Cerebellar nuclear complex (tissue), 1 donor: ENCODE data around the gene EFEMP2.
A peak's percentile ranks its signal among the peaks of the same experiment; 100 is the strongest.

Experiments used
- DNase-seq, 2 experiments: peaks; one replicate each; lab custom pipeline; 2025; lab: John Stamatoyannopoulos, UW

EFEMP2 gene

DNA sequence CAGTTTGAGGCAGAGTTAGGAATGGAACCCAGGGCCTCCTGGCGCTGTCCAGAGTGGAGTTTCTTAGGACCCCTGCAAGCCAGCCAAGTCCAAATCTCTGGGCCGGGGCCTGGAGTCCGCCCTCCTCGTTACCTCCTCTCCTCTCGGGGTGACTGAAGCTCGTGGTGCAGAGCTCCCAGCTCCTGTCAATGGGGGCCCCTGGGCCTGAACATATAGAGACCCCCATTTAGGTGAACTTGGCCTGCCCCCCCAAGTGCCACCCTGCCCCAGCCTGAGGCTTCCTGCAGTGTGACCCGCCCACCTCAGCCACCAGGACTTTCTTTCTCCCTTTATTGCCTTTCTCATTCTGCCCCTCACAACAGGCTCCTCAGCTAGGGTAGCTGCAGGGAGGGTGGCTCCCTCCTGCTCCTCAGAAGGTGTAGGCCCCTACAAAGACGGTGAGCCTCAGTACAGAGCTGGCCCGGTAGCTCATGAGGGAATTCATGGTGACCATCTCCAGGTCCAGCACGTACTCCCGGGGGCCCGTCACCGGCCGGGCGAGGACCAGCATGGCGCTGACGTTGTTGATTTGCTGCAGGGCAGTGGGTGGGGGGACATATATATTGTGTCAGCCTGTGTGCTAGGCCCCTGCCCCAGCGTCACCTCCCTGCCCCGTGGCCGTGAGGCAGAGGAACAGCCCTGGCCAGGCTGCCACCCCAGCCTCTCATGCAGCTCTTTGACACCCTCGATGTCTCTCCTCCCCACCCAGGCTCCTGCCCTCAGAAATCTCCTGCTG, 5.9 kb downstream of the EFEMP2 start:
- no peak for DNase-seq

DNA sequence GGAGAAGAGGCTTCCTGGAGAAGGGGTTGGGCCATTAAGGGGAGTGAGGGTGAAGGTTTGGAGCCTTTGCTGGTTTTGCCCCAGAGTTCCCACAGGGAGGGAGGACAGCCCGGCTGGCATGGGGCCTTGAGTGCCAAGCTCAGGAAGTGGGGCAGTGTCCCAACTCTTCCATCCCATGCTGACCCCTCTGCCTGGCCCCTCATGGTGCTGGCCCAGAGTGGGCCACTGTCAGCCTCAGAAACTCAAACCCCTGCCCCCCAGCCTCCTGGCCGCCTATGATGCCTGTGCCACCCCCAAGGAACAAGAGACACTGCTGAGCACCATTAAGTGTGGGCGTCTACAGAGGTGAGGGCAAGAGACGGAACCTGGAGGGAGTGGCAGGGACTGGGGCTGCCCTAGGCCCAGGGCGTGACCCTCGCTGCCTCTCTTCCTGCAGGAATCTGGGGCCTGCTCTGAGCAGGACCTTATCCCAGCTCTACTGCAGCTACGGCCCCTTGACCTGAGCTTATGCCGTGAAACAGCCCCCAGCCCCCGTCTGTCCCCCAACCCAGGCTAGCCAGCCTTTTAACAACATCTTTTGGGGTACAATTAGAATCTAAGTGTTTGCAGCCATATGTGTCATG, 6.9 kb downstream of the EFEMP2 start:
- no peak for DNase-seq

DNA sequence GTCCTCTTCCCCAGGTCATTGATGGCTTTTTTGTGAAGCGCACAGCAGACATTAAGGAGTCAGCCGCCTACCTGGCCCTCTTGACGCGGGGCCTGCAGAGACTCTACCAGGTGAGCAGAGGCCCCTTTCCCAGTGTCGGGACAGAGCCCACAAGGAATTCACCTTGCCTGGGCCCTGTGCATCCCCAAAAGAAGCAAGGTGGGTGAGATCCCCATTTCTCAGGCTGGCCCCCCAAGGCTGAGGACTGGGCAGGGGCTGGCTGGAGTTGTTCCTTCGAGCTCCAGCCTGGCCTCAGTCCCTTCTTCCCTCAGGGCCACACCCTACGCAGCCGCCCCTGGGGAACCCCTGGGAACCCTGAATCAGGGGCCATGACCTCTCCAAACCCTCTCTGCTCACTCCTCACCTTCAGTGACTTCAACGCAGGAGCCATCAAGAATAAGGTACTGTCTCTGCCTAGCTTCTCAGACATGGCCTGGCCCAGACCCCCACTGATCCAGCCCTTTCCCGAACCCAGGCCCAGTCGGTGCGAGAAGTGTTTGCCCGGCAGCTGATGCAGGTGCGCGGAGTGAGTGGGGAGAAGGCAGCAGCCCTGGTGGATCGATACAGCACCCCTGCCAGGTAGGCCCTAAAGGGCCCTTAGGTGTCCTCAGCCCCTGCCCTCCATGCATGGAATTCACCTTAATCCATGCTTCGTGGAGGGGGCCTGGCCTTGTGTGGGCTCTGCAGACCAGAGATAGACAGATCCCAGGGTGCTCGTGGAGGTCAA, 7.7 kb downstream of the EFEMP2 start:
- DNase-seq, result no peak

DNA sequence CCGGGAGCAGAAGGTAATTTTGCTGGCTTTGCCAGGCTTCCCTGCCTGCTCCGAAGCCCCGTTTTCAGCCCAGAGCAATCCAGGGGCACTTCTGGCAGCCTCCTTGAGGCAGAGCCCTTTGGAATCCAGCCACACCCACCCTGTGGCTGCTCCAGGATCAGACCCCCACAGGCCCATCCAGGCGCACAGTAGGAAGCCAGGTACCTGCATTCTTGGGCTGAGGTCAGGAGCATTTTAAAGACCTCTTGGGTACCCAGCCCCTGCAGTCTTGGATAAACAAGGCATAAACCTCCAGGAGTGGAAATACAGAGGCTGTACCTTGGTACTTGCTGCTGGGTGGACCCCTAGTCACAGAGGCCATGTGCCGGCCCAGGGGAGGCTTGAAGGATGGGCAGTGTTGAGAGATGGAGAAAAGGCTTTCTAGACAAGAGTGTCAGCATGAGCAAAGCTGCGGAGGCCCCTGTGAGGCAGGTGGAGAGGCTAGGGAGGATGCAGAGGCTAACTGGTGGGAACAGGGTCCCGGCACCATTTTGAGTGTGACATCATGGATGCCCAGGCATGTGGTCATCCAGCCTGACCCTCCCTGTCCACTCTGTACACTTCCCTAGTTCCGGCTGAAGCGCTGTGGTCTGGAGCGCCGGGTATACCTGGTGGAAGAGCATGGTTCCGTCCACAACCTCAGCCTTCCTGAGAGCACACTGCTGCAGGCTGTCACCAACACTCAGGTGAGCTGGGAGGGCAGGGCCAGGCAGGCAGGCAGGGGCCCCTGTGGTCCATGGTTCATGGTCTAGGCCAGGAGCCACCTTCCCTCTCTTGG, 8.5 kb downstream of the EFEMP2 start:
- no peak for DNase-seq

DNA sequence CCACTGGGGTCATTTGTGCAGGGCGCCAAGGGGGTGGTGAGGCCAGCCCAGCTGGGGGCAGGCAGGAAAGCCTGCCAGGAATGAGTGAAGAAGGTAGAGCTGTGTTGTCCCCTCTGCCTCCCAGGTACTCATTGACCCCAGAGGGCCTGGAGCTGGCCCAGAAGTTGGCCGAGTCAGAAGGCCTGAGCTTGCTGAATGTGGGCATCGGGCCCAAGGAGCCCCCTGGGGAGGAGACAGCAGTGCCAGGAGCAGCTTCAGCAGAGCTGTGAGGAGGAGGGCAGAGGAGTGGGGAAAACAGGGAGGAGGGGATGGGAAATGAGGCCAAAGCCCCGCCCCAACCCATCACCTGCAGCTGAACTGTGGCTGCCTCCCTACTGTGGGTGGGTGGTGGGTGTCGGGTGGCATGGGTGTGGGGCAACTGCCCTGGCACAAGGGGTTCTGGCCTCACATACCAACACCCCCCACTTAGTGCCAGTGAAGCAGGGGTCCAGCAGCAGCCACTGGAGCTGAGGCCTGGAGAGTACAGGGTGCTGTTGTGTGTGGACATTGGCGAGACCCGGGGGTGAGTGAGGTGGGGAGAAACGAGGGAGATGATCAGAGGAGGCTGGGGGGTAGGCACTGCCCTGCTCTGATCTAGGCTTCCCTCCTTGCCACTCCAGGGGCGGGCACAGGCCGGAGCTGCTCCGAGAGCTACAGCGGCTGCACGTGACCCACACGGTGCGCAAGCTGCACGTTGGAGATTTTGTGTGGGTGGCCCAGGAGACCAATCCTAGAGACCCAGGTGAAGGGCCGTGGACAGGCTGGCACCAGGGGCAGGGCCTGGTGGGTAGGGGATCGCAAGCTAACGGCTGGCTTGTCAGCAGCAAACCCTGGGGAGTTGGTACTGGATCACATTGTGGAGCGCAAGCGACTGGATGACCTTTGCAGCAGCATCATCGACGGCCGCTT, 9.4 kb downstream of the EFEMP2 start:
- no peak for DNase-seq

DNA sequence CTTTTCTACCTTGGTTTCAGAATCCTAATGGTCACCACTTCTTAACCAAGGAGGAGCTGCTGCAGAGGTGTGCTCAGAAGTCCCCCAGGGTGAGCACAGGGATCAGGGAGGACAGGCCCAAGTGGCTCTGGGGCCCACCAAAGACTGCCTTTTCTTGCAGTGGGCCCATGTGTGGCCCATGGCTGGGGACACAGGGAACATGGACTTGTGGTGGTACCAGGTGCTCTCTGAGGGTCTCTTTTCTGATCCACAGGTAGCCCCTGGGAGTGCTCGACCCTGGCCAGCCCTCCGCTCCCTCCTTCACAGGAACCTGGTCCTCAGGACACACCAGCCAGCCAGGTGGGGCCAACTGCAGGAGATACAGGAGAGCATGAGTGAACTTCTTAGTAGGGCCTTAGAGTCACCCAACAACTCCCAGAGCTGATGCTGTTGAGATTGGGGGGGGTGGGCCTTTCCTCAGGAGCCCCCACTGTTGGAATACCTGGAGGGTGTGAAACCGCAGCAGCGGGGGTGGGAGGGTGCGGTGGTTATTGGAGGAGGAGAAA, 10.3 kb downstream of the EFEMP2 start:
- no peak for DNase-seq

DNA sequence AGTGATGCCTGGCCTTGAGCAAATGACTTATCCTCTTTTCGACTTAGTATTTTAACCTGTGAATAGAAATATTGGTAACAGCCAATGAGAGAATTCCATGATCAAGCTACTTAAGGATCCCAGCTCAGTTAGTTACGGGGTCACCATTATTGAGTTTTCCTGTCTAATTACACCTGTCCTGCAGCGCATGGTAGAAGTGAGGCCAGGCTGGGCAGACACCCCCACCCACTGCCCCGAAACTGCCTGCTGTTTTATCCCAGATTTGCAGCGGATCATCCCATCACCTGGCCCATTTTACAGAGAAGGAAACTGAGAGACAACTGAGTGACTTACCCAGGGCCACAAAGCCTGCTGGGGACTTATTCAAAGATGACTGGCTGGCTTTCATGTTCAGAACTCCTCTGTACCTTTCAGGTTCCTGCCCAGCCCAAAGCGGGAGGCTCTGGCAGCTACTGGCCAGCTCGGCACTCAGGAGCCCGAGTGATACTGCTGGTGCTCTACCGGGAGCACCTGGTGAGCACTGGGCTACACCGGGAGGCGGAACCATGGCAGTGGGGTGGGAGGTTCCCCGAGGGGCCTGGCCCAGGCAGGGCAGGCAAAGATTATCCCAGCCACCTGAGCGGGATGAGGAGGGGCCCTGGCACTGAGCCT, 10.9 kb downstream of the EFEMP2 start:
- no peak for DNase-seq

DNA sequence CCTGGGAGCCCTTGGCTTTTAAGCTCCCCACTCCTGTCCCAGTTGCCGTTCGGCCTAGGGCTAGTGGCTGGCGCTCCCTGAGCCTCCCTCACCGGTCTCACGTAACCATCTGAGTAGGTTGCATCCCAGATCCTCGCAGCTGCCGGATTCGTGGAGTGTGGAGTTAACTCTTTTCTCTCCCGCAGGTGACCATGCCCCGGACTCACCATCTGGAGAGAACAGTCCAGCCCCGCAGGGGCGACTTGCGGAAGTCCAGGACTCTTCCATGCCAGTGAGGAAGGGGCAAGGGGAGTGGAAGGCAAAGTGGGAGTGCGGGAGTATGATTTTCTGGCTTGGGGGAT, 11.5 kb downstream of the EFEMP2 start:
- DNase-seq, result no peak

DNA sequence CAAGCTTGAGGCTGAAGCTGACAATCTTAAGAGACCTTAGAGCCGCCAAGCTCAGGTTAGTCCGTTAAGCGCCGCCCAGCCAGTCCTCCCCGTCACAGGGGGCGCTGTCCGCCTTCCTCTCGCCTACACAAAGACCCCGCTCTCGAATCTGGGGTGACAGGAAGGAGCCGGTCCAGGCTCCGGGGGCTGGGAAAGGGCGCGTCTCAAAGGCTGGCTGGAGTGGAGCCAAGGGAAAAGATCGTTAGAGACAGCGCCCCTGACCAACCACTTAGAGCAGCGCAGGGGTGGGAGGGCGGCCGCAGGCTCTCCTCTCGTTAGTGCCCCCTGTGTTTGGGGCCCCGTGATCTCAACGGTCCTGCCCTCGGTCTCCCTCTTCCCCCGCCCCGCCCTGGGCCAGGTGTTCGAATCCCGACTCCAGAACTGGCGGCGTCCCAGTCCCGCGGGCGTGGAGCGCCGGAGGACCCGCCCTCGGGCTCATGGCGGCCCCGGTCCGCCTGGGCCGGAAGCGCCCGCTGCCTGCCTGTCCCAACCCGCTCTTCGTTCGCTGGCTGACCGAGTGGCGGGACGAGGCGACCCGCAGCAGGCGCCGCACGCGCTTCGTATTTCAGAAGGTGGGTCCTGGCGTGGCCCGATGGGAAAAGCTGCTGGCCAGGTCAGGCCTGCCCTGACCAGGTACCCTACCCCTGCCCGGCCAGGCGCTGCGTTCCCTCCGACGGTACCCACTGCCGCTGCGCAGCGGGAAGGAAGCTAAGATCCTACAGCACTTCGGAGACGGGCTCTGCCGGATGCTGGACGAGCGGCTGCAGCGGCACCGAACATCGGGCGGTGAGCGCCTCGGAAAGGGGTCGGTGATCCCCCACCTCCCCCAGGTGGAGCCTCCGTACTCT, 12.1 kb downstream of the EFEMP2 start, which contains the start of gene MUS81:
TSS of gene MUS81 (plus strand) at position 156 of the 887 bp plus-strand sequence. CDS start at position 477, 321 bp downstream.
- DNase-seq, result peak; percentile 64 to 82

DNA sequence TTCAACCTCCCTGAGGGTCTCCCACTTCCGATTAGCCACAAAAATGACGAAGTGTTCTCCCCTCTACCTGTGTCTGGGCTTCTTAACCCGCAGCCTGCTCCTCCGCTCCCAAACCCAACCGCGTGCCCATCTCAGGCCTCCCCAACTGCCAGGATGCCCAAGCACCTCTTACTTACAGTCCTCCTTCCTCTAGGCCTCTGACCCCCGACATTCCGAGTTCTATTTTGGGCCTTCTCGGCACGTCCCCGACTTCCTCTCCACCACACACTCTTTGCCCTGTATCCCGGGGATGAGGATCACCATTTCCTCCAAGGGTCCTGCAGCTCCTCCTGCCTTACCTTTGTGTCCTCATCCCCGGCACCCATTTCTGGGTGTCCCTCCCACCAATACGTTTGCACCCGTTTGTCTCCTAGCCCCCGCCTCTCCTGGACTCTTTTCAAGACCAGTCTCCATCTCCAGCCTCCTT, 12.8 kb downstream of the EFEMP2 start:
- no peak for DNase-seq

DNA sequence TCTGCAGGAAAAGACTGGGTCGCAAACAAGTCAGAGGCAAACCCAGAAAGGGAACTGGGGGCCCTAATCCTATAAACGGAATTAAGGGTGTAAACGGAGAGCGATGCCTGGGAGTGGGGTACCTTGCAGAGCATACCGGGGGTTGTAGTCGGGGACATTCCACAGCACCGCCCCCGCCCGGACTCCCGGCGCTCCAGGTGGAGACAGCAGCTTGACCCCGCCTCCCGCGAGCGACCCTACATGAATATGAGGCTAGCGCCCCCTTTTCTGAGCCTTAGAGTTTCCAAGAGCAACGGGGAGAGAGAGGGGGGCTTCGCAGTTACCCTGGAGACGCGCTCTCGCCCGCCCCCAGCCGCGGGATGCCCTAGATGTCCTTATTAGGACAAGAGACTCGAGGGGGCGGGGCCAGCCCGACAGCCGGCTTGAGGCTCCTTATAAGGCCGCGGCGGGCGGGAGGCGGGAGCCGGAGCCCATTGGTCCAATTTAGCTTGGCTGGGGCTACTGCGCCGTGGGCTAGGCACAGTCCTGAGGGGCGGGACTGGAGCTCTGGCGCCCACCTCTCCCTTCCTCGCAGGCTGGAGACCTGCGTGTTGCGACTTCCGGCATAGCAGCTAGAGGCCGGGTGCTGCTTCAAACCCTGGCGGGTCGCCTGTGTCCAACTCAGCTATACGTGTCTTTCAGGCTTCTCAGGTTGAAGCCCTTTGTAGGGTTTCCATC, 13.3 kb downstream of the EFEMP2 start:
- peak; percentile 86 to 88 for DNase-seq

DNA sequence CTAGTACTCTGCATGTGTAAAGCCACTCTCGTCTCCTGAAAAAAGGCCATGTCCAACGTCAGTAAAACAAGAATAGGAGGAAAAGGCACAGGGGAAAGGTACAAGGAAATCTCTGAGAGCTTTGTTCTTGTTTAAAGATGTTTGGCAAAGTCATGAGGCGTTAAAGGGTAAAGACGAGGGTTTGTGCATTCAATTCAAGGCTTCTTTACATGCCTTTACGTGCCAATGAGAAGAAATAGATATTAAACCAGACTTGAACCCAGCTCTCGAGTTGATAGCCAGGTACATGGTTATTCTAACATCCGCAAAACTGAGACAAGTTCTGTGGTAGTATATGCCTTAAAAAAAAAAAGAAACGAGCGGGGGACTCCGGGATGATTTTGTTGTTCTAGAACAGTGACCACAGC, 13.9 kb downstream of the EFEMP2 start:
- DNase-seq, result no peak

DNA sequence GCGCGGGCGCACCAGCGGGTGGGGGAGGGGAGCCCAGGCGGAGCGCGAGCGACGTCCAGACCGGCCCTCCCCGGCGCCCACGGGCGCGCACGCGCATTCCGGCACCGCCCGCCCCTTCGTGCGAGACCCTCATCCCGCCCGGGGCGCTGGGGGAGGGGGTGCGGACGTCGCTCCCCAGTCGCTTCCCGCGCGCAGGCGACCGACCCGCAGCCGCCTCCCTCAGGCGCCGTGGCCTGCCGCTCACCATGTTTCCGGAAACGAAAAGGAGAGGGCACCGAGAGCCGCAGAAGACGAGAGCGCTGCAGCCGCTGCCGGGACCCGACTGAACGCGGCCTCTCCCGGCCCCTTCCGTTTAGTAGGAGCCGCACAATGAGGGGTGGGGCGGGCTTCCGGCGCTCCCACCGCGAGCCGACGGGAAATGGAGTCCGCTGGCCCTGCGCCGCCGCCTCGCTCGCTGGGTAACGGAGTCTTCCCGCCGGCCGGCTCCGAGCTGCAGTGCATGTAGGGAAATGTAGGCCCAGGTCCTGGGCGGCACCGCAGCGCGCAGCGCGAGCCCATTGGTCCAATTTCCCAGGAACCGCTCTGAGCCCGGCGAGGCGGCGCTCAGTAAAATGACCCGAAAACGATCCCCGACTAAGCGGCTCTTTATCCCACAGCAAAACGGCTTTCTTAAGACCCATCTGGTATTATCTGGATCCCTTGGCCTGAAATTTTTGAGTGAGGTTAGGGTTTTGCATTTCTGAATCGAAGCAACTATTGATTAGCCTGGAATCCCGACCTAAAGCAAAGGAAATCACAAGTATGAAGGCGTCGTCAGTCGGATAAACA, 14.5 kb downstream of the EFEMP2 start, which contains the start of gene CFL1:
TSS of gene CFL1 (minus strand) at position 328 of the 828 bp plus-strand sequence. CDS start at position 247, 81 bp downstream.
- DNase-seq, result peak; percentile 76 to 91

DNA sequence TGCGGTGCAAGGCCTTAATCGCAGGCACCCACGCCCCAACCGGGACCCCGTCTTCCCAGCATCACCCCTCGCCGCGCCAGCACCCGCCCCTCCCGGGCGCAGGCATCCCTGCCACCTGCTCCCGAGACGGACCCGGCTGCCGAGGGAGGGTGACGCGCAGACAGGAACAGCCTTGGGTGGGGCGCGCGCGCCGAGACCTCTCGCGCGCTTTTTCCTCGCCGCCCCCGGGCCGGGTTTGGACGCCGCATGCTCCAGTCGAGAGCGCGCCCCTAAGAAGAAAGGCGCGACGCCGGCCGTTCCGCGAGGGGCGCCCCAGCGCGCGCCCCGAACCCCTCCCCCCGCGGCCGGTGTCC, 15.1 kb downstream of the EFEMP2 start:
- no peak for DNase-seq

DNA sequence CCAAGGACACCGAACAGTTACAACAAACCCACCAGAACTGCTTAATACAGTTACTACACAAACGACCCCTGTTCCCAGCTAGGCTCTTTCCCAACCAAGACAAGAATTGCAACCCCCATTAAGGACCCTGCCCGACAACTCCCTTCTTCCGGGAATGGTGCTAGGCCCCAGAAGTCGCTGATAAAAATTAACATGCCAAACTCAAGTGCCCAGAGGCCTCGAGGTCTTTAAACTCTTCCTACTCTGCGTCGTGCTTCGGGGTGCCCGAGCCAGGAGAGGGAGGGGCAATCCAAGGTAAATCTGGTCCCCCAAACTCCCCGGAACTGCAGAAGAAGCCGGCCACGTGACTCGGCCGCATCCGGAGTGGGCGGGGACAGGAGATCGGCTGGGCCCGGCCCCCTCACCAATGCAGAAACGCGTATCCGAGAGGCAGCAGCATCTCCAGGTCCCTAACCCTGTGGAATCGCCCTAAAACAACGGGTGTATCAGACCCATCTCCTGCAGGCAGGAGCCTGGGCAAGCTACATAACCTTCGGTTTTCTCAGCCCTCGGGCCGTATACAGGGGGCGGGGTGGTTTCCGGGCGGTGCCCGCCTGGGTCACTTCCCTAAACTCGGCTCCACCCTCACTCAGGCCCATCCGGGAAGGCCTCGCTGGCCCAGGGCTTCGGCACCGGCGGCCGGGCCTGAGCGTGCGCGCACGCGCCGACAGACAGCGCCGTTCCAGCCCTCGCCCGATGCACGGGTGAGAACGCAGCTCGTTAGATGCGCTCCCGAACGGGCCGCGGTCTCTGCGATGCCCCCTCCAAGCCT, 15.7 kb downstream of the EFEMP2 start:
- DNase-seq, result no peak

DNA sequence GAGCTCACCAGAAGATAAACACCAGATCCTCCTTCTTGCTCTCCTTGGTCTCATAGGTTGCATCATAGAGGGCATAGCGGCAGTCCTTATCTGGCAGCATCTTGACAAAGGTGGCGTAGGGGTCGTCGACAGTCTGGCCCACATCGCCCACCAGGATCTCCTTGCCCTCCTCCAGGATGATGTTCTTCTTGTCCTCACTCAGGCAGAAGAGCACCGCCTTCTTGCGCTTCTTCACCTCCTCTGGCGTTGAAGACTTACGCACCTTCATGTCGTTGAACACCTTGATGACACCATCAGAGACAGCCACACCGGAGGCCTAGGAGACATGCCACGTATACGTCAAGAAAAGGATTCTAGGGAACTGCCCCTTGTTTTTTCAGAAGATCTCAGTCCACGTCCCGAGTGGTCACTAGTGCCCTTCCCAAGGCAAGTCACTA, 16.7 kb downstream of the EFEMP2 start:
- DNase-seq, result no peak
